Measurements from ENCODE around the gene DOLPP1.

DOLPP1 gene

GRCh38 chr9:129097671-129098306 is 16.9 kb downstream of the DOLPP1 start:
- DNase-seq (ENCODE audit: extremely low read depth, low read depth) = no peak
- TF ChIP-seq CTCF (IDR thresholded peaks at IDR 0.05; ENCODE audit: low read depth, low read length) = no peak

- no peak for TF ChIP-seq CTCF (IDR thresholded peaks at IDR 0.05; ENCODE audit: low read depth, low read length)
- DNase-seq (ENCODE audit: extremely low read depth, low read depth) = no peak
Observed at GRCh38 chr9:129098328-129098727, 17.4 kb downstream of the DOLPP1 start.

DNA sequence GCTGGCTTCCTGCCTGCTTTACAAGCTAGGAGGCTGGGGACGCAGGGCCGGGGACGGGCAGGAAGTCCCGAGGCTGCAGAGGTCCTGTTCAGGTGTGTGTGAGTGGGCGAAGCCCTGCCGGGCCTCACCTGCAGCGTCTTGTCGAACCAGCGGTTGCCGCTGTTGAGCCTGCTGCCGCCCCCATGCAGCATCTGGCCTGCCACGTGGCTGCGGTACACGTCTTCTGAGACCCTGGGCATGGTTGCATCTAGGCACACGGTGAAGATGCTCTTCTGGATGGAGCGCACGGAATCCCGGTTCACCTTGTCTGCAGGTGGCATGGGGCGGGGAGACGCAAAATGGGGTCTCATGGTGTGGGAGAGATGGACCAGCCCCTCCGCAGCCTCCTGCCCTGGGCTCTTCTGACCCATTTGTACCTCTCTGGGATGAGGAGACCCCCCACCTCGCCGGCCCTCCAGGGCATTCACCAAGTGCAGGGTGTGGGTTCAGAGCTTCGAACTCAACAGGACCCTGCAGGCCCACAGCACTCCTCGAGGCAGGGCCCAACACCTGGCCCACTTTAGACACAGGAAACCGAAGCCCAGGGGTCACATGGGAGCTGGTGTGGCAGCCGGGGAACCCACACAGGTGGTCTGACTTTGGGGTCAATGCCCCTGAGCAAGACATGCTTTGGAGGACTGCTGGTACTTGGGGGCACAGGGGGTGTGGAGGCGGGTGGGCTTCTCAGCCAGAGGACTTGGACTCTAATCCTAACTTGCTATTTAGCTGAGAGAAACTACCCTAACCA is 19.7 kb downstream of the DOLPP1 start:
- no peak for TF ChIP-seq CTCF (IDR thresholded peaks at IDR 0.05; ENCODE audit: low read depth, low read length)
- DNase-seq (ENCODE audit: extremely low read depth, low read depth) = no peak

GRCh38 chr9:129101279-129101678 is 20.4 kb downstream of the DOLPP1 start:
- no peak for DNase-seq (ENCODE audit: extremely low read depth, low read depth)
- no peak for TF ChIP-seq CTCF (IDR thresholded peaks at IDR 0.05; ENCODE audit: low read depth, low read length)

- no peak for DNase-seq (ENCODE audit: extremely low read depth, low read depth)
- TF ChIP-seq CTCF (IDR thresholded peaks at IDR 0.05; ENCODE audit: low read depth, low read length) = no peak
Observed at GRCh38 chr9:129102095-129102525, 21.2 kb downstream of the DOLPP1 start.

DNA sequence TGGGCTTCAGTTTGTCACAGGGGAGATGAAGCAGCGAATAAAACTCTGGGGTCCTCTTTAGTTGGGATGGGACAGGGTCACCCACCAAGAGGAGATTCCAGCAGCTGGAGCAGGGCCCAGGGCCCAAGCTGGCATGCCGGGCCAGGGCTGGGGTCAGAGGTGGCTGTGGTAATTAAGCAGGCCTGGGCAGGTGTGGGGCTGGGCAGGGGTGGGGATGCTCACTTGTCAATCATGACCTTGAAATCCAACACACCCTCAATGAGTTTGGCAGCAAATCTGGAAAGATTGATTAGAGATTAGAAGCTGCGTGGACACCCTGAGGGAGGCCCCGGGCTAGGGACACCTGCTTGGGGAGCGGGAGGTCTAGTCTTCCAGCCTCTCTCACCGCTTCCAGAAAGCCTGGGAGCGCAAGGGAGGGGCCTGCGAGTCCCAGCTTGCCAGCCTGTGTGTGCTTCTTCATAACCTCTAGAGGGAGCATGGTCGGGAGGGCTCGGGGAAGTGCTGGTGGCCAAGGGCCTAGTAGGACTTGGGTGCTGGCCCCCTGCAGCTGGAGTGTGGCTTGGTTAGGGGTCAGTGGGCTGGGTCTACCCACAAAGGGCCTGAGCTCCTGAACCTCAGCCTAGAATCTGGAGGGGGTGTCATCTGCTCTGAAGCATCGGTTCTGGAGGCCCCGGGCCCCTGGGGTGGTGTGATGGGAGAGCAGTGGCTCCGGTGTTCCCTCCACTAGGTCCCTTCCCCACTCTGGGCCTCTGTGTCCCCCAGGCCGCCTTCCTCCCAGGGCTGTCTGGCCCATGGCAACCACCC is 22.1 kb downstream of the DOLPP1 start:
- no peak for DNase-seq (ENCODE audit: extremely low read depth, low read depth)
- TF ChIP-seq CTCF (IDR thresholded peaks at IDR 0.05; ENCODE audit: low read depth, low read length) = peak; percentile 46

- no peak for TF ChIP-seq CTCF (IDR thresholded peaks at IDR 0.05; ENCODE audit: low read depth, low read length)
- DNase-seq (ENCODE audit: extremely low read depth, low read depth) = no peak
Observed at GRCh38 chr9:129103595-129103965, 22.7 kb downstream of the DOLPP1 start.

Data from AG09319 (cell line).